Endothelial cell of umbilical vein (primary cell): ENCODE measurements around the gene GRHPR. TPM values are rescaled to one million over a fixed set of nuclear protein-coding genes. Genes with fewer than 3 reads are reported as not detected.

ENCODE experiments used
- BruUV-seq: library from RNA; stranded (reverse); fragments of 400-500 nt; replicated peaks from 2 replicates; lab custom pipeline; 2021; lab: Mats Ljungman, UMichigan
- CTCF ChIA-PET: fragments of 300-600, 350-600 bp; sonication (Branson Sonifier 250); formaldehyde crosslinking; loops from one replicate; lab custom pipeline; 2021; ENCODE audit warnings: antibody characterized with exemption, inconsistent platforms; lab: Charles Lee
- POLR2A ChIA-PET: fragments of 300-600, 350-600 bp; sonication (Branson Sonifier 250); formaldehyde crosslinking; loops from one replicate; lab custom pipeline; 2021; ENCODE audit warnings: antibody characterized with exemption, inconsistent platforms; lab: Charles Lee
- DNase-seq: peaks from one replicate; pipeline ENCODE4 v3.0.0-alpha.2; 2011; ENCODE audit warnings: low read depth, low spot score
- FAIRE-seq: peaks from 2 replicates; lab custom pipeline; 2011; peaks lifted over from hg19 to GRCh38; lab: Jason Lieb, UNC
- H2AFZ ChIP-seq: 2 replicates; pipeline ENCODE4 v1.6.0; 2012; ENCODE audit warnings: low read depth, low read length, control low read depth, inconsistent platforms
- H3K27ac ChIP-seq: 2 replicates; pipeline ENCODE4 v1.5.1; 2011; ENCODE audit warnings: low read depth, mild to moderate bottlenecking, control low read depth, low read length, moderate library complexity; ENCODE audit not compliant: insufficient read depth
- H3K27me3 ChIP-seq, 2 experiments: 2 replicates each; pipeline versions ENCODE4 v1.6.0 to v1.6.1; 2011; ENCODE audit warnings: low read length in 2 of 2, mixed read lengths in 1 of 2; ENCODE audit not compliant: control insufficient read depth in 2 of 2, insufficient read depth in 2 of 2
- H3K36me3 ChIP-seq, 2 experiments: 2 replicates in 1 of 2; 3 replicates in 1 of 2; pipeline ENCODE4 v1.5.1; 2011; ENCODE audit warnings: low read length in 2 of 2, mild to moderate bottlenecking in 1 of 2, moderate library complexity in 1 of 2; ENCODE audit not compliant: control insufficient read depth in 2 of 2, insufficient read depth in 2 of 2; ENCODE audit errors: extremely low read depth in 1 of 2
- H3K4me1 ChIP-seq: 3 replicates; pipeline ENCODE4 v1.5.1; 2011; ENCODE audit warnings: mild to moderate bottlenecking, low read length; ENCODE audit not compliant: control insufficient read depth, insufficient read depth; ENCODE audit errors: extremely low read depth
- H3K4me2 ChIP-seq: 2 replicates; pipeline ENCODE4 v1.6.1; 2011; ENCODE audit warnings: low read length, control low read depth, mixed read lengths; ENCODE audit not compliant: insufficient read depth
- H3K4me3 ChIP-seq, 3 experiments: fragments of 200-600 bp in 1 of 3; sonication (generic), shearing (Covaris generic) in 1 of 3; replicated peaks in 1 of 3; 2 replicates each; pipeline ENCODE4 v1.5.1; 2011 to 2016; ENCODE audit warnings: control low read depth in 3 of 3, low read length in 3 of 3, mild to moderate bottlenecking in 2 of 3, inconsistent platforms in 1 of 3, low read depth in 1 of 3, moderate library complexity in 1 of 3; ENCODE audit not compliant: insufficient read depth in 1 of 3
- H3K79me2 ChIP-seq: 2 replicates; pipeline ENCODE4 v1.6.0; 2012; ENCODE audit warnings: low read length, inconsistent platforms; ENCODE audit not compliant: control insufficient read depth, insufficient read depth
- H3K9ac ChIP-seq: replicated peaks from 2 replicates; pipeline ENCODE3; 2011; ENCODE audit warnings: low read length, control low read depth; ENCODE audit not compliant: insufficient read depth; ENCODE audit errors: extremely low read depth
- H3K9me1 ChIP-seq: replicated peaks from 3 replicates; pipeline ENCODE4 v1.6.0; 2011; ENCODE audit warnings: mild to moderate bottlenecking, low read length; ENCODE audit not compliant: control insufficient read depth, insufficient read depth; ENCODE audit errors: extremely low read depth
- H3K9me3 ChIP-seq: replicated peaks from 2 replicates; pipeline ENCODE4 v1.5.1; 2012; ENCODE audit warnings: low read length, inconsistent platforms; ENCODE audit not compliant: control insufficient read depth, insufficient read depth
- H4K20me1 ChIP-seq: replicated peaks from 2 replicates; pipeline ENCODE3; 2011; ENCODE audit warnings: mild to moderate bottlenecking, low read length; ENCODE audit not compliant: control insufficient read depth, insufficient read depth; ENCODE audit errors: extremely low read depth
- CTCF ChIP-seq, 2 donors: IDR thresholded peaks; 1 replicate in 1 of 2; 2 replicates in 1 of 2; pipeline ENCODE4 v1.5.1; 2011; ENCODE audit warnings: low read length in 2 of 2, mild to moderate bottlenecking in 2 of 2, moderate library complexity in 2 of 2, control low read depth in 1 of 2, inconsistent platforms in 1 of 2, low read depth in 1 of 2; ENCODE audit not compliant: insufficient read depth in 1 of 2; ENCODE audit errors: extremely low read depth in 1 of 2
- EZH2 ChIP-seq: IDR thresholded peaks from 2 replicates; pipeline ENCODE4 v1.6.1; 2012; ENCODE audit warnings: borderline replicate concordance, low read depth, mild to moderate bottlenecking, moderate library complexity, low read length, inconsistent platforms; ENCODE audit not compliant: severe bottlenecking
- FOS ChIP-seq: IDR thresholded peaks from 2 replicates; pipeline ENCODE4 v1.6.1; 2011; ENCODE audit warnings: mild to moderate bottlenecking, low read length, moderate library complexity, borderline replicate concordance; ENCODE audit not compliant: insufficient read depth
- GATA2 ChIP-seq: IDR thresholded peaks from 2 replicates; pipeline ENCODE4 v1.7.0; 2011; ENCODE audit warnings: low read depth, mild to moderate bottlenecking, moderate library complexity, mixed read lengths, low read length; ENCODE audit not compliant: insufficient read length, insufficient read depth
- JUN ChIP-seq: IDR thresholded peaks from 2 replicates; pipeline ENCODE4 v1.6.1; 2011; ENCODE audit warnings: borderline replicate concordance, low read depth; ENCODE audit not compliant: insufficient read length, insufficient read depth
- MAX ChIP-seq: IDR thresholded peaks from 2 replicates; pipeline ENCODE4 v1.6.1; 2011; ENCODE audit not compliant: insufficient read depth, insufficient read length
- MYC ChIP-seq: IDR thresholded peaks from one replicate; pipeline ENCODE4 v1.6.1; 2011; ENCODE audit warnings: mild to moderate bottlenecking, low read depth, low read length
- POLR2A ChIP-seq: IDR thresholded peaks from 2 replicates; pipeline ENCODE4 v1.6.1; 2012; ENCODE audit warnings: low read depth, mild to moderate bottlenecking, control low read depth, low read length
- POLR2AphosphoS5 ChIP-seq: IDR thresholded peaks from 2 replicates; pipeline ENCODE4 v1.6.1; 2012; ENCODE audit warnings: low read depth, mild to moderate bottlenecking, control low read depth, low read length, moderate library complexity; ENCODE audit not compliant: insufficient read depth
- dilution Hi-C: fragments of 300-500 bp; cut with MboI; formaldehyde crosslinking; loops from one replicate; pipeline ENCODE4 v1.15.0; 2019; ENCODE audit warnings: low sequenced_read_pairs; ENCODE audit not compliant: extremely low pct_ligation_motif_present
- intact Hi-C: fragments of 100-400 bp; cut with micrococcal nuclease; formaldehyde crosslinking; loops from one replicate; pipeline ENCODE4 v1.10.0; 2022
- polyA plus RNA-seq, 4 experiments: library from polyadenylated mRNA; depleted of rRNA in 3 of 4; stranded (reverse) in 3 of 4; unstranded in 1 of 4; fragments of >200 nt; gene quantifications; 2 replicates each; pipeline versions ENCODE4 v1.2.1 to v1.2.3, GENCODE V29; 2011 to 2012; ENCODE audit warnings: missing spikeins in 1 of 4
- total RNA-seq: library from RNA; stranded (reverse); gene quantifications from 2 replicates; pipeline ENCODE4 v1.2.3, GENCODE V29; 2021

The GRHPR gene
- total and polyA plus RNA-seq, 2 donors (not counting 3 experiments of a cell fraction or from before 2014, with no cell fraction given) = 91.2 to 247 TPM

- DNase-seq (no peak), FAIRE-seq (no peak)
- dilution Hi-C loops = no loop called here
- H3K4me2 ChIP-seq = no peak overlapping the region
- no peaks in the 10 kb centered on the region for H3K79me2 ChIP-seq
- no TSS peak for BruUV-seq
- ChIA-PET POLR2A (no interaction called here), CTCF (interaction anchor here (1.4 kb wide), 1 partner anchor 391 kb away, joined by 6 read pairs; no protein-coding TSS in a partner anchor)
- H3K9ac ChIP-seq = no peak overlapping the region
- H3K4me1 ChIP-seq = no peaks in the 10 kb centered on the region
- intact Hi-C loops = no loop called here
- H3K9me1 ChIP-seq = no peaks in the 10 kb centered on the region
- H3K27ac ChIP-seq = no peak overlapping the region
- H3K36me3 ChIP-seq = no peaks in the 10 kb centered on the region
- H3K9me3 ChIP-seq = no peaks in the 10 kb centered on the region
- TF ChIP-seq CTCF (IDR thresholded peaks at IDR 0.05; ENCODE audit: extremely low read depth in 1 of 2, insufficient read depth in 1 of 2, low read depth in 1 of 2, low read length in 2 of 2) (no peak), MAX (no peak), JUN (no peak), GATA2 (no peak), FOS (no peak), POLR2AphosphoS5 (no peak), MYC (no peak), POLR2A (no peak), EZH2 (no peak)
- H2AFZ ChIP-seq = no peak overlapping the region
- no peaks in the 10 kb centered on the region for H4K20me1 ChIP-seq
- no peak overlapping the region for H3K4me3 ChIP-seq
- no peaks in the 10 kb centered on the region for H3K27me3 ChIP-seq
Measured at GRCh38 chr9:37386988-37387387, 35.5 kb upstream of the GRHPR start.
